SJSA1 (cell line): ENCODE measurements around the gene ENOX1. TPM values are rescaled to one million over a fixed set of nuclear protein-coding genes. Genes with fewer than 3 reads are reported as not detected.
"Not testable (repeated sequence)": the region's sequence is repeated elsewhere in the genome, so short reads cannot be mapped to it uniquely, and the experiment has no call there.

Source experiments
- DNase-seq, 2 experiments: peaks; one replicate each; pipeline ENCODE4 v3.0.0-alpha.2; 2015 to 2020; ENCODE audit warnings: low spot score in 2 of 2, low read depth in 1 of 2
- H3K27ac ChIP-seq: fragments of 250-450 bp; sonication (Bioruptor Pico); 2 replicates; pipeline ENCODE4 v1.5.1; 2020; ENCODE audit warnings: mild to moderate bottlenecking, moderate library complexity
- H3K27me3 ChIP-seq: fragments of 250-450 bp; sonication (Bioruptor Pico); replicated peaks from 2 replicates; pipeline ENCODE4 v1.5.1; 2020; ENCODE audit warnings: mild to moderate bottlenecking, moderate library complexity
- H3K36me3 ChIP-seq: fragments of 250-450 bp; sonication (Bioruptor Pico); 2 replicates; pipeline ENCODE4 v1.5.1; 2020; ENCODE audit warnings: mild to moderate bottlenecking
- H3K4me1 ChIP-seq: fragments of 250-450 bp; sonication (Bioruptor Pico); replicated peaks from 2 replicates; pipeline ENCODE4 v1.6.1; 2021; ENCODE audit warnings: mild to moderate bottlenecking
- H3K4me3 ChIP-seq: fragments of 250-450 bp; sonication (Bioruptor Pico); 2 replicates; pipeline ENCODE4 v1.5.1; 2020; ENCODE audit warnings: mild to moderate bottlenecking
- H3K9me3 ChIP-seq: fragments of 250-450 bp; sonication (Bioruptor Pico); replicated peaks from 2 replicates; pipeline ENCODE4 v1.5.1; 2020; ENCODE audit warnings: mild to moderate bottlenecking
- total RNA-seq: library from RNA; depleted of rRNA; stranded (reverse); fragments of >200 nt; shearing (Covaris generic); gene quantifications from 2 replicates; pipeline ENCODE4 v1.2.3, GENCODE V29; 2014; rRNA removed

The ENOX1 gene
- 0.28 and 1.3 TPM in 2 replicates for total RNA-seq

DNA sequence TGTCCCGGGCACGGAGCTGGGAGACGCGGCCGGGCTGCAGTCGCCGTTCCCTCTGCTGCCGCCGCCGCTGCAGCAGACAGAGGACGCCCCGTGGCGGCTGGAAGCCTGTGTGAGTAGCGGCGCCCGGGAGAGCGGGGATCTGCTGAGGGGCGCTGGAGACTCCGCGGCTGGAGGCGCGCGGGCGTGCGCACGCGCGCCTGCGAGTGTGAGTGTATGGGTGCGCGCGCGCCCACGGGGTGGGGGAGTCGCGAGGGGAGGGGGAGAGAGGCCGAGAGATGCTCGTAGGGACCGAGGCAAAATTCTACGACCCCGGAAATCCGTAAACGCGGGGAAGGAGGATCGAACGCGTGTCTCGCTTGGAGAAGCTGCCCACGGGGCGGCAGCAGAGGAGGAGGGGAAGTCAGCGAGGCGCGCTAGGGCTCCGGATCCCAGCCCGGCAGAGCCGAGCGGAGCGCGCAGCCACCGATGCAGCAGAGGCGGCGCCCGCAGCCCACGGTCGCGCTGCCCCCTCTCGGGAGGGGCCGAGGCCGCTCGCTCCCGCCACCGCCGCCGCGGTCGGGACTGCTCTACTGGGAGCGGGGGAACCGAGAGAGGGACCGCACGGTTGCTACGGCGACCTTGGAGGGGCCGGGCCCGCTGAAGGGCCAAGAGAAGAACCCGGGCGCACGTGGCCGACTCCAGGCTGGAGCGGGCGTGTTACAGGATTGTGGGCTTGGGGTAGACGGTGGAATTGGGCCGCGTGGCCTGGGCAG, at the start of gene ENOX1:
ENOX1 (minus strand) TSS at position 207 of the 752 bp plus-strand sequence.
- H3K4me1 ChIP-seq = peaks cover 21% of the 10 kb centered on the region
- DNase-seq = peak; percentile 63 to 67
- H3K27ac ChIP-seq = no peak within 1 kb of the TSS
- H3K27me3 ChIP-seq = no peaks in the 10 kb centered on the region; the same call in 1 of the 2 replicates
- peak within 1 kb of the TSS; percentile 50 for H3K4me3 ChIP-seq
- no peaks in the 10 kb centered on the region for H3K36me3 ChIP-seq
- H3K9me3 ChIP-seq = no peaks in the 10 kb centered on the region

DNA sequence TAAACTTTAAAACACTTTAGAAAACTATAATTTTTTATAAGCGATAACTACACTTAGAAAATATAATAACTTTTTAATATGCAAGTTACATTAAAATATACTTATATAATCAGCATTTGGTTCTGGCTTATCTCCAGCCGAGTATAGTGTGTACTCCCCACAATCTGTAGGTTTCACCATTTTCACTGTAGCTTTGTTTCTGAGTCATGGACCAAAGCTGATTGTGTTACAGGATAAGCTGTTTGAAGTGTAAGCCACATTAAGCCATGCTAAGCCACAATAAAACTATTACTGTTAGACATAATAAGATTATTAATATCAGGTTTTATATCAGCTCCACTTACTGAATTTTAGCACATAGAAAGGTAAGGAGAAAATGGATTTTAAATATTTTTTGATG, 48.9 kb upstream of the ENOX1 start:
- no peaks in the 10 kb centered on the region for H3K4me1 ChIP-seq
- H3K36me3 ChIP-seq = no peaks in the 10 kb centered on the region

DNA sequence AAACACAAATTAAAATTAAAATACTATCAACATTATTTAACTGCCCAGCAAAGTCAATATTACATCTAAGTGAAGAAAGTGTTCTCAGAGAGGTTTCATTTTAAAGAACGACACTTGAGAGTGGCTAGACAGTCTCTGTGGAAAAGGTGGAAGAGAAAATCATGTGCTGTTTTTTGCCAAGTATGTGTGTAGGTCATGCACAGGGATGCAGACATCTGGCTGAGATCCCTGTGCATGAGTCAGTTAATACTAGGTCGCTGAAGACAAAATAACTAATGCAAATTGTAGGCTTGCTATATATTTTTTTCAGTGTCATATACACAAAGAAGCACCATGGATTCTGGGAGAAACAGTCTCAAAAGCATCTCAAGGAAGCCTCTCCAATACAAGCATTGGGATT, 44.3 kb upstream of the ENOX1 start:
- DNase-seq = no peak
- no peaks in the 10 kb centered on the region for H3K4me1 ChIP-seq
- no peak overlapping the region for H3K27ac ChIP-seq
- no peaks in the 10 kb centered on the region for H3K36me3 ChIP-seq
- H3K9me3 ChIP-seq = no peaks in the 10 kb centered on the region
- no peak overlapping the region for H3K4me3 ChIP-seq
- H3K27me3 ChIP-seq = no peaks in the 10 kb centered on the region

More for the DNA sequence above, 48.9 kb upstream of the ENOX1 start:
- no peak overlapping the region for H3K27ac ChIP-seq
- H3K4me3 ChIP-seq = no peak overlapping the region
- DNase-seq = no peak
- no peaks in the 10 kb centered on the region for H3K9me3 ChIP-seq
- H3K27me3 ChIP-seq = no peaks in the 10 kb centered on the region

DNA sequence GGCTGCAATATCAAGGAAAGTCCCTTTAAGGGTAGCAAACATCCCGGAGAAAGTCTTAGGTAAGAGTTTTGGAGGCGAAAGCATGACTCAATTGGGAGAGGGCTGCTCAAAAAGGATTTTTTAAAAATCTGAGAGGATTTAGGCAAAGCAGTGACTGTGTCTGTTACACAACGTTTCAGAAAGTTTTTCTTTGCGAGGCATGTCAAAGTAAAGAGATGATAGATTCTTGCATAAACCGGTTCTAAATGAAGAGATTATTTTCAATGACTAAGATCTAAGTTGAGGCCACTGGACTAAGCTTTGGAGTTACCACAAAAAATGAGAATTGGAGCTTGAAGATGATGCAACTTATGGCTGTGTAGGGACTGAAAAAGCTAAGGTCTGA, 43.7 kb upstream of the ENOX1 start:
- Histone ChIP-seq H3K27ac (no peak overlapping the region), H3K4me1 (no peaks in the 10 kb centered on the region), H3K4me3 (no peak overlapping the region), H3K9me3 (no peaks in the 10 kb centered on the region), H3K36me3 (no peaks in the 10 kb centered on the region), H3K27me3 (no peaks in the 10 kb centered on the region)
- DNase-seq = no peak

DNA sequence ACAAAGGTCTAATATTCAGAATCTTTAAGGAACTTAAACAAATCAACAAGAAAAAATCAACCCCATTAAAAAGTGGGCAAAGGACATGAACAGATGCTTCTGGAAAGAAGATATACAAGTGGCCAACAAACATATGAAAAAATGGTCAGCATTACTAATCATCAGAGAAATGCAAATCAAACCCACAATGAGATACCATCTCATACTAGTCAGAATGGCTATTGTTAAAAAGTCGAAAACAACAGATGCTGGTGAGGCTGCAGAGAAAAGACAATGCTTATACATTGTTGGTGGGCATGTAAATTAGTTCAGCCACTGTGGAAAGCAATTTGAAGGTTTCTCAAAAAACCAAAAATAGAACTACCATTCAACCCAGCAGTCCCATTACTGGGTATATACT, 37.9 kb upstream of the ENOX1 start:
- DNase-seq = peak in 1 of 2 experiments; percentile 42
- H3K9me3 ChIP-seq, H3K27me3 ChIP-seq, H3K36me3 ChIP-seq, H3K4me1 ChIP-seq, H3K4me3 ChIP-seq, H3K27ac ChIP-seq: not testable (repeated sequence)

DNA sequence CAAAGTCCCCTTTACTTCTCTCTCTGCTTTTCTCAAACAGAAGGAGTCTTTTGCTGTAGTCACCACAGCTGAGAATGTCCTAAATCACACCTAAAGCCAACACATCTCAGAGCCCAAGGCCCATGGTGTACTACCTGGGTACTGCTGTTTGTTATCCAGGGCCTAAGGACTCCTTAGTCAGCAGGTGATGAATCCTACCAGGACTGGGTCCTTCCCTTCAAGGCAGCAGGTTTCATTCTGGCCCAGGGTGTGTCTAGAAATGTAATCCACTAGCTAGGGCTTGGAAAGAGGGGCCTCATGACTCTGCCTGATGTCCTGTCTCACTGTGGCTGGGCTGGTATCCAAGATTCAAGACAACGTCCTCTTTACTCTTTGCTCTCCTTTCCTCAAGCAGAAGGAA, 36.2 kb upstream of the ENOX1 start:
- Histone ChIP-seq H3K9me3 (no peaks in the 10 kb centered on the region), H3K4me3 (no peak overlapping the region), H3K4me1 (peaks cover 8% of the 10 kb centered on the region; the same call in 1 of the 2 replicates), H3K36me3 (no peaks in the 10 kb centered on the region), H3K27me3 (no peaks in the 10 kb centered on the region), H3K27ac (no peak overlapping the region)
- DNase-seq = no peak

DNA sequence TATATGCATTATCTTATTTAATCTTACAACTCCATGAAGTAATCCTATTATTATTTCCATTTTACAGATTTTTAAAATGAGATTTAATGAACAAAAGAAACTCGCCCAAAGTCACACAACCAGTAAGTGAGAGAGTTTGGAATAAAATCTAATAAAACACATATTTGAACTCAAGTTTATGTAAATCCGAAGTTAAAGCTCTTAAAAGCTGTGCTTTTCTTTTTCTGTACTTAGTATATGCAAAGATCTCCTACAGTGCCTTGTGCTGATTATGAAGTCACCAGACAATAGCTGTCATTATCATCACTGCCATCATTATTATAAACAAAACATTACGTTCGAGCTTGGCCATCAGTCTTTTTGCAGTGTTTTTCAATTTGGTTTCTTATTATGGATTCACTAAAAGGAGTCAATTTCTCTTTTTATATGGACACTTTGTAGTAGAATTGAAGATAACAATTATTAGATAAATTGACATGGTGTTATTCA, 29.7 kb upstream of the ENOX1 start:
- Histone ChIP-seq H3K27ac (no peak overlapping the region), H3K36me3 (no peaks in the 10 kb centered on the region), H3K4me1 (peaks cover 14% of the 10 kb centered on the region), H3K27me3 (no peaks in the 10 kb centered on the region), H3K9me3 (no peaks in the 10 kb centered on the region), H3K4me3 (no peak overlapping the region)
- DNase-seq = no peak

DNA sequence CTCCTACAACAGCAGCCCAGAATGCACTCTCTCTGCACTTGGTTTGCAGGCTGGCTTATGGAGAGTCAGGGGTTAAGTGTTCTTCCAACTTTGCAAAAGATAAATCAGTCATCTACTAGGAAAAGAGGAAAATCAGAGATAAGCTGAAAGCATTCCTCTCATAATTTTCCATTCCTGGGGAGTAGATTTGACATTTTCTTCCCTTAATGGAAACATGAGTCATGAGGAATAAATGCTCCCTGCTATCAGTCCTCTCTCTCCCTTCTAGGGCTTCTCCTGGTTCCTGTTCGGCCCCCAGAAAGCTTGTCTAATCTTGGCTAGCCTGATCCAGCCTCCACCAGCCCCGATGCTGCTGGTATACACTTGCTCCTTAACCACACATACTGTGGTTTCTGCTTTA, 28.4 kb upstream of the ENOX1 start:
- Histone ChIP-seq H3K27ac (no peak overlapping the region; the same call in 1 of the 2 replicates), H3K4me3 (no peak overlapping the region), H3K4me1 (peaks cover 14% of the 10 kb centered on the region)

DNA sequence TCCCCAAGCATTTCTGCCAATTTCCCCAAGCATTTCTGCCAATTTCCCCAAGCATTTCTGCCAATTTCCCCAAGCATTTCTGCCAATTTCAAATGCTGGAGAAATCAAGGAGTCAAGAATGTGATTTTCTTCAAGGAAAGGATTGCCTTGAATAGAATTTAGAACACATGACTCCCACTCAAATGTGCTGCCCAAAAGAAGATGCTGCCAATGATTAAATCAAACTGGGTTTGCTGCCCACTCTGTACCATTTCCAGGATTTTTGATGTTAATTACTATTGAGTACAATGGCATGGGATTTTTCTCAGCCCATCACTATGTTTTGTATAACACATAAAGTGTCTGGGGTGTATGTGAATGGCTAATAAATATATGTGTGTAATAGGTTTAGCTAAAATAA, 21.9 kb upstream of the ENOX1 start:
- Histone ChIP-seq H3K27me3 (no peaks in the 10 kb centered on the region), H3K9me3 (no peaks in the 10 kb centered on the region), H3K36me3 (no peaks in the 10 kb centered on the region), H3K4me3 (no peak overlapping the region), H3K27ac (no peak overlapping the region), H3K4me1 (peaks cover 7% of the 10 kb centered on the region)
- no peak for DNase-seq

More for the DNA sequence above, 28.4 kb upstream of the ENOX1 start:
- DNase-seq = peak; percentile 50 to 55
- Histone ChIP-seq H3K27me3 (no peaks in the 10 kb centered on the region), H3K36me3 (no peaks in the 10 kb centered on the region), H3K9me3 (no peaks in the 10 kb centered on the region)

DNA sequence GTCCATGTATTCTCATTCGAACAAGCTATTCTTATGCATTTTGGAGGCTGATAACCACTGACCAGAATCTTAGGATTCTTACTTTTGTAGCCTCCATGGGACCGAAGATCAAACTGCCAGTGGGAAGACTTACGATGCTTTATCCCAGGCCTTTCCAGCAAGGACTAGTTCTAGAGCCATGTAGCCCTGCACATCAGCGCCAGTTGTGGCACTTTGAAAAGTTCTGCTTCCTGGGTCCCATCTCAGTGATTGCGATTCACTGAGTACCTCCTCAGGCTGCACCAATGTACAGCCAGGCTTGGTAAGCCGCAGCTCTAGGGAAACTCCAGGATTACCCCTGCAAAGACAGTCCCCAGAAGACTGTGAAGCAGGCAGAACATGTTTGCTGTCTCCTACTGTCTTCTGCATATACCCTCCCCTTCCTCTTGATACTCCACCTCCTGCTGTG, 18.9 kb upstream of the ENOX1 start:
- no peaks in the 10 kb centered on the region for H3K9me3 ChIP-seq
- H3K4me3 ChIP-seq = no peak overlapping the region
- DNase-seq = no peak
- H3K27me3 ChIP-seq = no peaks in the 10 kb centered on the region
- H3K4me1 ChIP-seq = peaks cover 7% of the 10 kb centered on the region
- H3K27ac ChIP-seq = no peak overlapping the region
- no peaks in the 10 kb centered on the region for H3K36me3 ChIP-seq

DNA sequence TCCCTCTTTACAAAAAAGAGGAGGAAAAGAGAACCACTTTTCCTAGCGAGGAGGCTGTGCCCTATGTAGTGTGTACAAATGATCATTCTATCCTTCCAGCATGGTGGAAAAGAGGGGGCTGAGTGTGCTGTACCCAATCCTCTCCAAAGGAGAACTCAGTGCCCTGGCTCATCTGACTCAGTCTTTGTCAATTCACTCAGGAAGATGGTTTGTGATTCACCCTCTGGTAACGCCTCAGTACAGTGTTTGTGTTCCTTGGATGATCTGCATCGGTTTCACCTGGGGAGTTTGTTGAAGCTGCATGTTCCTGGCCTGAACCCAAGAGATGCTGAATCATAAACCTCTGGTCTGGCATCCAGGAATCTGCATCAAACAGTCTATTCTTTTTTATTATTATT, 18.3 kb upstream of the ENOX1 start:
- DNase-seq = peak; percentile 46 to 61

DNA sequence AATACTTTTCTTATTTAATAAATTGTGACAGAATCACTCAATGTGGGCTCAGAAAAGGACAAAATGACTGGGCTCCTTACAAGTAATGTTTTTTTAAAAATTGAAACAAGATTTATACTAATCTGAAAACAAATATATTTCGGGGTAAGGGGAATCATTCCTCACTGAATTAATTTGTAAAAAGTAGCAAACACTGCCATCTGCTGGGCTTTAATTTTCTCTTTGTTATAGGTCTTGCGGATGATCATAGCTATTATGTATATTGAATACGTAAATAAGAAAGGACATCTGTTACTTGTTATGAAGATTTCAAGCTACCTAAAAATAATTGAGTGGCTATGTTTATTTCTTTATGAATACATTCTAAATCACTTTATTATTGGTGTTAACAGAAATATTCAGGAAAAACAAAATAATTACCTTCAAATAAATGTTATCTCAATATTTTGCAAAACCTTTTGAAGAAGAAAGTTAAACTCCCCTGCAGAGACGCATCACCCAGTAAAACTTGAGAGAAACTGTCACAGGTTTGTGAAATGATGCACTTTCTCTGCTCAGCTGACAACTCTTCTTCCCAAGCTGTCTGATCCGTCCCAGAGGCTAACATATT, 17.8 kb upstream of the ENOX1 start:
- H3K27ac ChIP-seq = no peak overlapping the region
- no peak overlapping the region for H3K4me3 ChIP-seq
- H3K4me1 ChIP-seq = peaks cover 7% of the 10 kb centered on the region
- H3K27me3 ChIP-seq = no peaks in the 10 kb centered on the region
- H3K9me3 ChIP-seq = no peaks in the 10 kb centered on the region
- DNase-seq = peak in 1 of 2 experiments; percentile 48
- H3K36me3 ChIP-seq = no peaks in the 10 kb centered on the region

More for the DNA sequence above, 18.3 kb upstream of the ENOX1 start:
- Histone ChIP-seq H3K27ac (no peak overlapping the region), H3K4me1 (peaks cover 7% of the 10 kb centered on the region), H3K4me3 (no peak overlapping the region), H3K36me3 (no peaks in the 10 kb centered on the region), H3K9me3 (no peaks in the 10 kb centered on the region), H3K27me3 (no peaks in the 10 kb centered on the region)

DNA sequence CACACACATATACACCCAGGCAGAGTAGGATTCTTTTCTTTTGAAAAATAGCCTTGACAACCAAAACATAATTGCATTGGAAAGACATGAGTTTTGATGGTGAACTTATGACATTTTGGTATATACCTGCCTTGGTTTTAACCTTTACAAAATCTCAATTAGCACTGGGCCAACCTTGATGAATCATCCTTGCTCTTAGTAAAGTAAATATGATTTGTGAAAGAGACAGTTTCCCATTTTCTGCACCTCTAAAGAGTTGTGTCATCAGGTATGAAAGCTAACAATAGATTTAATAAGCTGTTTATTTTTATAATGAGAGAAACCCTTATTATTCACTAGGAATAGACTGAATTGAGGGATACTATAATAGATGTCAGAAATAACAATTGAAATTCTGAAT, 15.7 kb upstream of the ENOX1 start:
- H3K27ac ChIP-seq = no peak overlapping the region
- no peaks in the 10 kb centered on the region for H3K9me3 ChIP-seq
- no peak overlapping the region for H3K4me3 ChIP-seq
- no peak for DNase-seq
- H3K27me3 ChIP-seq = no peaks in the 10 kb centered on the region
- peaks cover 7% of the 10 kb centered on the region for H3K4me1 ChIP-seq
- no peaks in the 10 kb centered on the region for H3K36me3 ChIP-seq

DNA sequence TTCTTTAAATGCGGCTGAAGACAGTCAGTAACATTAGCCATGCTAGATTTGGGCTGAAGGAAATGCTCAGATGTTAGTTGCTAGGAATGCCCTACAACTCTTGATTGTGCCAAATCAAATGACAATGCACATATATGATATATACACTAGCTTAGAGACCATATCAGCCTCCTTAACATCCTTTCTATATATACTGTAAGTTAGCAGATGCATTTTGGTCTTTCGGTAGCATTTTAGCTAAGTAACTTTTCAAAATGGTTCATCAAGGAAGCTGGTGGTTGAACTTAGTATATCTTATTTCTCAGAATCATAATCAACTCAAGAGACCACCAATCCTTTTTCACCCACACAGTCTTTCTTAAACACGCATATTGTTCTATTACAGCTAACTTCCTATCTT, 14.1 kb upstream of the ENOX1 start:
- Histone ChIP-seq H3K4me1 (peaks cover 7% of the 10 kb centered on the region), H3K4me3 (no peak overlapping the region), H3K36me3 (no peaks in the 10 kb centered on the region), H3K27ac (no peak overlapping the region), H3K9me3 (no peaks in the 10 kb centered on the region), H3K27me3 (no peaks in the 10 kb centered on the region)
- DNase-seq = no peak
